ENCODE measurements around the gene DNM2.

- TF ChIP-seq CTCF (IDR thresholded peaks at IDR 0.05; ENCODE audit: low read length) = no peak
- no peak for TF ChIP-seq EZH2 (optimal IDR thresholded peaks at IDR 0.05; ENCODE audit: low read depth, low read length)
Observed at GRCh38 chr19:10694706-10695307, 23.1 kb upstream of the DNM2 start.
